ENCODE results near the gene REG3A.

The REG3A gene

GRCh38 chr2:79159030-79159429, 523 bp downstream of the REG3A start:
- Histone ChIP-seq H3K4me2 (ENCODE audit: low read length) (no peak overlapping the region), H4K5ac (ENCODE audit: low read length) (no peak overlapping the region), H3K27me3 (ENCODE audit: insufficient read depth, low read length, poor library complexity) (no peaks in the 10 kb centered on the region), H3K4me3 (ENCODE audit: low read length) (no peak overlapping the region), H3K79me1 (ENCODE audit: low read length) (no peaks in the 10 kb centered on the region), H3K4me1 (ENCODE audit: control insufficient read depth, low read depth, low read length) (no peaks in the 10 kb centered on the region), H3K56ac (ENCODE audit: low read length) (no peak overlapping the region), H3K79me2 (ENCODE audit: control insufficient read depth, insufficient read depth, low read length) (no peaks in the 10 kb centered on the region), H3K23ac (ENCODE audit: low read length) (no peak overlapping the region), H2BK5ac (ENCODE audit: low read length) (no peak overlapping the region), H2AK5ac (ENCODE audit: low read length) (no peak overlapping the region), H3K27ac (ENCODE audit: low read depth, low read length) (no peak overlapping the region), H4K8ac (ENCODE audit: low read depth, low read length) (no peak overlapping the region), H3K36me3 (ENCODE audit: control insufficient read depth, insufficient read depth, low read length) (no peaks in the 10 kb centered on the region), H2BK15ac (replicated peaks; ENCODE audit: low read depth) (no peak overlapping the region), H3K18ac (ENCODE audit: low read length) (no peak overlapping the region), H2BK120ac (ENCODE audit: low read depth, low read length) (no peak overlapping the region), H3K4ac (ENCODE audit: low read depth, low read length) (no peak overlapping the region), H3K9ac (ENCODE audit: low read length) (no peak overlapping the region)
- WGBS (ENCODE audit: extremely low coverage, insufficient coverage, low lambda C conversion rate), result no CpG with 5 or more reads among the region's 2 CpGs
- DNase-seq, result no peak

DNA sequence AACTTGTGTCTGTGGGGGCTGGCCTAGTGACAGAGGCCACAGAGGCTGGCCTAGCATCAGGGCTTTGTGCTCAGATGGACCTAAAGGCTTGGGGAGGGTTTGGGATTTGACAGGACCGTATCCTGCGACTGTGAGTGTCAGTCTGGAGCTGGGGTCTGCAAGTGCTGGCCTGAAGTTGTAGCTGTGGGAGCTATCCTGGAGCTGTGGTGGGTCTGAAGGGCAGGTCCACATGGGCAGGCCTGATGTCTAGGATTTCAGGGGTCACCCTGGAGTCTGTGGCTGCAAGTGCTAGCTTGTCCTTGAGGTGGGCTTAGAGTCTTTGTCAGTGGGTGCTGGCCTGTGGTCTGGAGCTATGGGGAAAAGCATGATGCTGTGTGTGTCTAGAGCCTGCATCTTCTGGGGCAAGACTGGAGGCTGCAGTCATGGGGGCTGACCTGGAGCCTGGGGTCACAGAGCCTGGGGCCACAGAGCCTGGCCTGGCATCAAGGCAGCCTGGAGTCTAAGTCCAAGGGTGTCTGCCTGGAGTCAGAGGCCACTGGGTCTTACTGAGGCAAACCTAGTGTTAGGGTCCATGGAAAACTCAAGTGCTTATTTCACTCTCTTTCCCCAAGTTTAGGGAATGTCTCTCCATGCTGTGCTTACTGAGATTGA, 3.6 kb downstream of the REG3A start:
- H3K56ac ChIP-seq (ENCODE audit: low read length), result no peak overlapping the region
- no peaks in the 10 kb centered on the region for H3K79me2 ChIP-seq (ENCODE audit: control insufficient read depth, insufficient read depth, low read length)
- no peaks in the 10 kb centered on the region for H3K27me3 ChIP-seq (ENCODE audit: insufficient read depth, low read length, poor library complexity)
- no peak overlapping the region for H3K4me2 ChIP-seq (ENCODE audit: low read length)
- no peaks in the 10 kb centered on the region for H3K79me1 ChIP-seq (ENCODE audit: low read length)
- H3K23ac ChIP-seq (ENCODE audit: low read length), result no peak overlapping the region
- H3K18ac ChIP-seq (ENCODE audit: low read length), result no peak overlapping the region
- no peak overlapping the region for H4K5ac ChIP-seq (ENCODE audit: low read length)
- no peak overlapping the region for H2BK15ac ChIP-seq (replicated peaks; ENCODE audit: low read depth)
- H3K4me1 ChIP-seq (ENCODE audit: control insufficient read depth, low read depth, low read length), result no peaks in the 10 kb centered on the region
- no peak for DNase-seq
- no peak overlapping the region for H3K27ac ChIP-seq (ENCODE audit: low read depth, low read length)
- H4K8ac ChIP-seq (ENCODE audit: low read depth, low read length), result no peak overlapping the region
- H3K4me3 ChIP-seq (ENCODE audit: low read length), result no peak overlapping the region
- H3K36me3 ChIP-seq (ENCODE audit: control insufficient read depth, insufficient read depth, low read length), result no peaks in the 10 kb centered on the region
- H3K4ac ChIP-seq (ENCODE audit: low read depth, low read length), result no peak overlapping the region
- H2BK120ac ChIP-seq (ENCODE audit: low read depth, low read length), result no peak overlapping the region
- no peak overlapping the region for H2BK5ac ChIP-seq (ENCODE audit: low read length)
- no CpG with 5 or more reads among the region's 2 CpGs for WGBS (ENCODE audit: extremely low coverage, insufficient coverage, low lambda C conversion rate)
- no peak overlapping the region for H3K9ac ChIP-seq (ENCODE audit: low read length)
- H2AK5ac ChIP-seq (ENCODE audit: low read length), result no peak overlapping the region

DNA sequence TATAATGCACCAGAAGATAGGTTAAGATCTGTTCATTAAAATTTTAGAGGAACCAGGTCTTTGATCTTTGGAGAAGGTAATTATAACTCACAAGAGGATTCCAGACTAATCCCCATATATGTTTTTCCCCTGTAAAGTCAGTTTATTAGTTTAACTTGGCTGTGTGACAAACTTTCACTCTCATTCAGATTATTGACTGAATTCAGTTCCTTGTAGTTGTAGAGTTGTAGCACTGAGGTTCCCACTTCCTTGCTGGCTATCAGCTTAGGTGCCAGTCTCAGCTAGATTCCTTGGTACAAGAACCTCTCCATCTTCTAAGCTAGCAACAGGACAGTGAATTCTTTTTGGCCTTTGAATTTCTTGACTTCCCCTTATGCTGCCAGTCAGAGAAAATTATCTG, 20.1 kb downstream of the REG3A start:
- no peak overlapping the region for H3K18ac ChIP-seq (ENCODE audit: low read length)
- DNase-seq, result no peak
- no peak overlapping the region for H3K4me3 ChIP-seq (ENCODE audit: low read length)
- H2BK5ac ChIP-seq (ENCODE audit: low read length), result no peak overlapping the region
- no peak overlapping the region for H2BK15ac ChIP-seq (replicated peaks; ENCODE audit: low read depth)
- H3K4me2 ChIP-seq (ENCODE audit: low read length), result no peak overlapping the region
- H2AK5ac ChIP-seq (ENCODE audit: low read length), result no peak overlapping the region
- no peak overlapping the region for H4K8ac ChIP-seq (ENCODE audit: low read depth, low read length)
- H3K27ac ChIP-seq (ENCODE audit: low read depth, low read length), result no peak overlapping the region
- no peaks in the 10 kb centered on the region for H3K27me3 ChIP-seq (ENCODE audit: insufficient read depth, low read length, poor library complexity)
- H2BK120ac ChIP-seq (ENCODE audit: low read depth, low read length), result no peak overlapping the region
- no peak overlapping the region for H3K4ac ChIP-seq (ENCODE audit: low read depth, low read length)
- no peak overlapping the region for H3K9ac ChIP-seq (ENCODE audit: low read length)
- H3K23ac ChIP-seq (ENCODE audit: low read length), result no peak overlapping the region
- H3K79me1 ChIP-seq (ENCODE audit: low read length), result no peaks in the 10 kb centered on the region
- H3K79me2 ChIP-seq (ENCODE audit: control insufficient read depth, insufficient read depth, low read length), result no peaks in the 10 kb centered on the region
- H3K4me1 ChIP-seq (ENCODE audit: control insufficient read depth, low read depth, low read length), result no peaks in the 10 kb centered on the region
- H4K5ac ChIP-seq (ENCODE audit: low read length), result no peak overlapping the region
- no peak overlapping the region for H3K56ac ChIP-seq (ENCODE audit: low read length)
- no peaks in the 10 kb centered on the region for H3K36me3 ChIP-seq (ENCODE audit: control insufficient read depth, insufficient read depth, low read length)

DNA sequence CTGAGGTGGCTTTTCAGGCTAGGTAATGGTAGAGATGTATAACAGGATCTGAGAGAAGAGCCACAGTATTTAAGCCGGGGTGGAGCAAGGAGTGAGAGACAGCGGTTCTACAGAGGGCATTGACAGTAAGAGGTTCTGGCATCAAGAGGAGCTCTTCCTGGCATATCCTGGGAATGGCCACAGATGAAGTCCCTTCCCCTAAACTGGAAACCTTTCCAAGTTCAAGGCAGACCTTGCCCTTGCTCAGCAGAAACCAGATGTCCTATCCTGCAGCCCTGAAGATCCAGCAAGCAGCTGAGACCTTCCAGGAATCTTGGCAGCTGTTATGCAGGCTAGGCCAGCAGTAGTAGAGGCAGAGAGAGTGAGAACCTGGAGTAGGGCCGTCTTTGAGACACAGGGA, 21.2 kb downstream of the REG3A start:
- no peaks in the 10 kb centered on the region for H3K27me3 ChIP-seq (ENCODE audit: insufficient read depth, low read length, poor library complexity)
- no CpG with 5 or more reads among the region's 3 CpGs for WGBS (ENCODE audit: extremely low coverage, insufficient coverage, low lambda C conversion rate)

GRCh38 chr2:79131687-79132086, 27.9 kb downstream of the REG3A start:
- no peak overlapping the region for H3K4me3 ChIP-seq (ENCODE audit: low read length)
- H2BK5ac ChIP-seq (ENCODE audit: low read length), result no peak overlapping the region
- no peak overlapping the region for H2AK5ac ChIP-seq (ENCODE audit: low read length)
- no peak overlapping the region for H3K56ac ChIP-seq (ENCODE audit: low read length)
- no peaks in the 10 kb centered on the region for H3K4me1 ChIP-seq (ENCODE audit: control insufficient read depth, low read depth, low read length)
- H3K36me3 ChIP-seq (ENCODE audit: control insufficient read depth, insufficient read depth, low read length), result no peaks in the 10 kb centered on the region
- no peaks in the 10 kb centered on the region for H3K27me3 ChIP-seq (ENCODE audit: insufficient read depth, low read length, poor library complexity)
- H3K79me2 ChIP-seq (ENCODE audit: control insufficient read depth, insufficient read depth, low read length), result no peaks in the 10 kb centered on the region
- H3K9ac ChIP-seq (ENCODE audit: low read length), result no peak overlapping the region
- no peak overlapping the region for H3K27ac ChIP-seq (ENCODE audit: low read depth, low read length)
- H3K4ac ChIP-seq (ENCODE audit: low read depth, low read length), result no peak overlapping the region
- DNase-seq, result no peak
- no peak overlapping the region for H2BK15ac ChIP-seq (replicated peaks; ENCODE audit: low read depth)
- WGBS (ENCODE audit: extremely low coverage, insufficient coverage, low lambda C conversion rate), result no CpG with 5 or more reads among the region's 4 CpGs
- H3K18ac ChIP-seq (ENCODE audit: low read length), result no peak overlapping the region
- H2BK120ac ChIP-seq (ENCODE audit: low read depth, low read length), result no peak overlapping the region
- H4K5ac ChIP-seq (ENCODE audit: low read length), result no peak overlapping the region
- H3K79me1 ChIP-seq (ENCODE audit: low read length), result no peaks in the 10 kb centered on the region
- no peak overlapping the region for H3K4me2 ChIP-seq (ENCODE audit: low read length)
- no peak overlapping the region for H3K23ac ChIP-seq (ENCODE audit: low read length)
- no peak overlapping the region for H4K8ac ChIP-seq (ENCODE audit: low read depth, low read length)

More for the DNA sequence above, 21.2 kb downstream of the REG3A start:
- Histone ChIP-seq H3K9ac (ENCODE audit: low read length) (no peak overlapping the region), H2BK5ac (ENCODE audit: low read length) (no peak overlapping the region), H2AK5ac (ENCODE audit: low read length) (no peak overlapping the region), H3K4me3 (ENCODE audit: low read length) (no peak overlapping the region), H3K23ac (ENCODE audit: low read length) (no peak overlapping the region), H3K79me1 (ENCODE audit: low read length) (no peaks in the 10 kb centered on the region), H3K56ac (ENCODE audit: low read length) (no peak overlapping the region), H3K79me2 (ENCODE audit: control insufficient read depth, insufficient read depth, low read length) (no peaks in the 10 kb centered on the region), H3K4me1 (ENCODE audit: control insufficient read depth, low read depth, low read length) (no peaks in the 10 kb centered on the region), H3K4ac (ENCODE audit: low read depth, low read length) (no peak overlapping the region), H3K18ac (ENCODE audit: low read length) (no peak overlapping the region), H4K5ac (ENCODE audit: low read length) (no peak overlapping the region), H4K8ac (ENCODE audit: low read depth, low read length) (no peak overlapping the region), H2BK15ac (replicated peaks; ENCODE audit: low read depth) (no peak overlapping the region), H3K4me2 (ENCODE audit: low read length) (no peak overlapping the region), H2BK120ac (ENCODE audit: low read depth, low read length) (no peak overlapping the region), H3K27ac (ENCODE audit: low read depth, low read length) (no peak overlapping the region), H3K36me3 (ENCODE audit: control insufficient read depth, insufficient read depth, low read length) (no peaks in the 10 kb centered on the region)
- no peak for DNase-seq

- Histone ChIP-seq H3K27ac (ENCODE audit: low read depth, low read length) (no peak overlapping the region), H3K4me3 (ENCODE audit: low read length) (no peak overlapping the region), H4K8ac (ENCODE audit: low read depth, low read length) (no peak overlapping the region), H2BK5ac (ENCODE audit: low read length) (no peak overlapping the region), H3K4me1 (ENCODE audit: control insufficient read depth, low read depth, low read length) (no peaks in the 10 kb centered on the region), H3K18ac (ENCODE audit: low read length) (no peak overlapping the region), H3K79me1 (ENCODE audit: low read length) (no peaks in the 10 kb centered on the region), H2BK120ac (ENCODE audit: low read depth, low read length) (no peak overlapping the region), H3K79me2 (ENCODE audit: control insufficient read depth, insufficient read depth, low read length) (no peaks in the 10 kb centered on the region), H3K4ac (ENCODE audit: low read depth, low read length) (no peak overlapping the region), H2BK15ac (replicated peaks; ENCODE audit: low read depth) (no peak overlapping the region), H3K4me2 (ENCODE audit: low read length) (no peak overlapping the region), H3K23ac (ENCODE audit: low read length) (no peak overlapping the region), H3K27me3 (ENCODE audit: insufficient read depth, low read length, poor library complexity) (no peaks in the 10 kb centered on the region), H2AK5ac (ENCODE audit: low read length) (no peak overlapping the region), H3K9ac (ENCODE audit: low read length) (no peak overlapping the region), H3K56ac (ENCODE audit: low read length) (no peak overlapping the region), H3K36me3 (ENCODE audit: control insufficient read depth, insufficient read depth, low read length) (no peaks in the 10 kb centered on the region), H4K5ac (ENCODE audit: low read length) (no peak overlapping the region)
- no peak for DNase-seq
Measured at GRCh38 chr2:79129804-79130203, 29.7 kb downstream of the REG3A start.
